ENCODE measurements around the gene ZNF595.
"Not testable (repeated sequence)": the region's sequence is repeated elsewhere in the genome, so short reads cannot be mapped to it uniquely, and the experiment has no call there.

The ZNF595 gene

DNA sequence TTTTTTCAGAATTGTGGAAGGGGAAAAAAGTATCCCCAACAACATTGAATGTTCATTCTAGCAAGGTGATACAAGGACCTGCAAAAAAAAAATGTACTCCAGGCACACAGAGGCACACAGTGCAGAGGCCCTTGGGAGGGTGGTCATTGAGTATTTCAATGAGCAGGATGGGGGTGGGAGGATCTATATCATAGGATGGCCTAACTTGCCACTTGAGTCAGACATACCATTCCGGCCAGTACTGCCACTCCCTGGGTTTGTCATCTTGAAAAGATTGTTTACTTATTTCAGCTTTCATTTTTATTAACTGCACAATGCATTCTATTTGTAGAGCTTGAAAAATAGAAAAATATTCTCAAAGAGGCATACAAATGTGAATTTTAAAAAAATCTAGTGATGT, 18.7 kb downstream of the ZNF595 start:
- TF ChIP-seq CTCF (IDR thresholded peaks at IDR 0.05; ENCODE audit: extremely low read depth, missing control alignments), result no peak
- no peak for DNase-seq (ENCODE audit: low spot score)

GRCh38 chr4:85951-86350, 32.8 kb downstream of the ZNF595 start:
- DNase-seq (ENCODE audit: low spot score), result no peak
- TF ChIP-seq CTCF (IDR thresholded peaks at IDR 0.05; ENCODE audit: extremely low read depth, missing control alignments), result no peak

- not testable (repeated sequence) for DNase-seq (ENCODE audit: low spot score)
These were observed 33.6 kb downstream of the ZNF595 start for GRCh38 chr4:86559-87324.

GRCh38 chr4:98386-98785, 45.3 kb downstream of the ZNF595 start:
- DNase-seq (ENCODE audit: low spot score), result no peak
- no peak for TF ChIP-seq CTCF (IDR thresholded peaks at IDR 0.05; ENCODE audit: extremely low read depth, missing control alignments)

DNA sequence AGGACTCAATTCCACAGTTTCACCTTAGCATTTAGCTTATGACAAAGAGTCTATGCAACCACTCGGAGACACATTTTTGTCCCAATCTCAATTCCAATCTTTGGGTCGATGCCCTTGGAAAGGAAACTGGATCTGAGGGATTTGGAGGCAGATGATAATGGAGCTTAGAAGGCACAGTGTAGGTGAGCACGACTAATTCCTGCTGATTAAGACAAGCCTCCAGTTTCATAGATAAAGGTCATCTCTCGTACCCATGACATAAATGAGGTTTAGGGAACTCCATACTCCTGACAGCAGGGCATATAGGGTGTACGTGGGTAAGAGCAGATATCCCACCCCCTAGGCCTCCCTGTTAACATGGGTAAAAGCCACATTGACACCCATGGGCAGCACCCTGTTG, 46.7 kb downstream of the ZNF595 start:
- no peak for TF ChIP-seq CTCF (IDR thresholded peaks at IDR 0.05; ENCODE audit: extremely low read depth, missing control alignments)
- no peak for DNase-seq (ENCODE audit: low spot score)

DNA sequence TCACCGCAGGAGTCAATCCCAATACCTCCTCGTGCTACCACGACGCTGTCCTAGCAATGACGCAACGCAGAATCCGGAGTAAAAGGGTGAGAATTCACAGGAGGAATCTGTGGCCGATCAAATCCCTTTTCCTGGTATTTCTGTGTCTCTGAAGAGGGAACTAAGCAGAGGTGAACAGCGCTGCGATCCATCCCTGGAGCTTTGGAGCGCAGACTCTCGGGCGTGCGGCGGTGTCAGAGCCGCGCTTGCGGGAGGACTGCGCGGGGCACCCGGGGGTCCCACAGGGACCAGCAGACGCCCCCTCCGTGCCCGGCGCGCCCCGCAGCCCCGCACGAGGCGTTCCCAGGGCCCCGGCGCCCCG, 53.9 kb downstream of the ZNF595 start:
- no peak for DNase-seq (ENCODE audit: low spot score)
- no peak for TF ChIP-seq CTCF (IDR thresholded peaks at IDR 0.05; ENCODE audit: extremely low read depth, missing control alignments)

GRCh38 chr4:107444-108429, 54.6 kb downstream of the ZNF595 start:
- TF ChIP-seq CTCF (IDR thresholded peaks at IDR 0.05; ENCODE audit: extremely low read depth, missing control alignments), result no peak
- DNase-seq (ENCODE audit: low spot score), result no peak
